Heart right ventricle (tissue), 16 donors: ENCODE results near the gene PRDM4. TPM values are rescaled to one million over a fixed set of nuclear protein-coding genes. Genes with fewer than 3 reads are reported as not detected.
A peak's percentile ranks its signal among the peaks of the same experiment; 100 is the strongest.

Experiments
- ATAC-seq, 8 donors: fragments of 200-7000 bp; cut with Tn5 transposase; one replicate each; pipeline ENCODE4 v1.9.1; 2020; ENCODE audit warnings: mild to moderate bottlenecking in 8 of 8, moderate library complexity in 8 of 8, moderate number of reproducible peaks in 1 of 8
- DNase-seq, 2 donors: peaks; one replicate each; pipeline ENCODE4 v3.0.0-alpha.2; 2020
- H3K27ac ChIP-seq, 10 donors: fragments of 200-600 bp; sonication (generic) in 2 of 10; one replicate each; pipeline versions ENCODE4 v1.5.0 to v1.8.0; 2020 to 2022; ENCODE audit warnings: mild to moderate bottlenecking in 3 of 10
- H3K27me3 ChIP-seq, 7 donors: fragments of 200-600 bp; one replicate each; pipeline ENCODE4 v1.8.0; 2021 to 2022; ENCODE audit warnings: mild to moderate bottlenecking in 2 of 7
- H3K36me3 ChIP-seq, 9 donors: fragments of 200-600 bp; sonication (generic) in 1 of 9; one replicate each; pipeline versions ENCODE4 v1.5.0 to v1.8.0; 2020 to 2022; ENCODE audit warnings: mild to moderate bottlenecking in 2 of 9
- H3K4me1 ChIP-seq, 9 donors: fragments of 200-600 bp; sonication (generic) in 1 of 9; one replicate each; pipeline versions ENCODE4 v1.5.0 to v1.8.0; 2020 to 2022; ENCODE audit warnings: mild to moderate bottlenecking in 4 of 9
- H3K4me3 ChIP-seq, 10 donors: fragments of 200-600 bp; sonication (generic) in 2 of 10; one replicate each; pipeline versions ENCODE4 v1.5.0 to v1.8.0; 2020 to 2022; ENCODE audit warnings: mild to moderate bottlenecking in 7 of 10, moderate library complexity in 2 of 10
- H3K9me3 ChIP-seq, 11 donors: fragments of 200-600 bp in 10 of 11; sonication (generic) in 2 of 11; one replicate each; pipeline versions ENCODE4 v1.5.0 to v1.8.0; 2013 to 2022; ENCODE audit warnings: mild to moderate bottlenecking in 2 of 11, control low read depth in 1 of 11, moderate library complexity in 1 of 11
- WGBS, 2 donors: extraction: QIAGEN DNeasy Blood & Tissue Kit; methylation state at CpG; one replicate each; pipeline ENCODE4 v1.1.7; 2013; ENCODE audit warnings: inconsistent platforms in 1 of 2; 5-methylcytosine and 5-hydroxymethylcytosine counted together
- intact Hi-C, 10 donors: fragments of 100-400 bp; cut with DNase I; formaldehyde crosslinking; loops; one replicate each; pipeline versions ENCODE4 v1.11.1 to v1.14.2; 2022
- long read RNA-seq, 3 donors: library from polyadenylated mRNA; unstranded; transcript quantifications; one replicate each; pipeline ENCODE4 v2.0.0, GENCODE V29; 2020 to 2021
- polyA plus RNA-seq, 2 donors: library from polyadenylated mRNA; stranded (reverse); fragments of 200-250 nt; gene quantifications; one replicate each; pipeline ENCODE4 v1.2.3, GENCODE V29; 2013
- total RNA-seq, 10 donors: library from RNA; stranded (reverse); fragmentation: NEBNext Ultra II Directional in 3 of 10; extraction: Animal tissue kit (Norgen Biotek cat#: 25700) in 3 of 10; gene quantifications; one replicate each; pipeline versions ENCODE4 v1.2.1 to v1.2.4, GENCODE V29; 2021 to 2023
- TF ChIP-seq, protein P1 (sequence below), 9 donors: fragments of 200-600 bp; sonication (generic) in 2 of 9; IDR thresholded peaks; one replicate each; pipeline versions ENCODE4 v1.5.0 to v1.8.0; 2021 to 2022; ENCODE audit warnings: antibody characterized with exemption in 9 of 9, mild to moderate bottlenecking in 5 of 9, moderate library complexity in 1 of 9
- donor health status: Arrhythmogenic right ventricular cardiomyopathy.
- donor health status: ischemic (EF 13 %, LVEDD 7.1; RV severe dilation, severe dysfunction).
- donor health status: healthy with polysubstance abuse.
- donor health status: DM: no; HTN: yes; CAD: no.
- donor health status: DM: no; HTN: no; CAD: no.
- donor health status: ischemic (EF 25% LVEDD 6.9; RV normal size, moderate dysfunction).
- donor health status: ischemic (EF 25% LVEDD 5.7; RV mildly dilated, moderate dysfunction).
- donor health status: healthy.
- donor health status: DM: yes; HTN: yes; CAD: no.
- donor health status: Ischemic cardiomyopathy.
- donor health status: ischemic (EF 35%, LVEDD 5.7; RV mildly dilated, moderate dysfunction).
- donor health status: nonischemic (EF 11% LVEDD 7.7; RV severe dilation, severe dysfunction).
- donor health status: DM: yes; HTN: yes; CAD: no.
- donor health status: PGD.
- donor health status: ischemic (EF 29% LVEDD 5.4; RV normal size, mild dysfunction).
- donor health status: nonischemic (EF 23%, LVEDD 6.1; RV moderate dilation, normal function).

Gene PRDM4
- total RNA-seq (10 to 100 TPM; 10.6 to 15.4 (median 12.6) TPM), polyA plus RNA-seq (1 to 10 TPM; 6.1 to 8.6 TPM)
- long read RNA-seq, donor 1, full-length matches to known transcripts: 11 of 26 reads
- long read RNA-seq, donor 1, partial matches to known transcripts: 11 of 26 reads
- long read RNA-seq, donor 1, other reads (novel, unspliced or antisense): 4 of 26 reads
- long read RNA-seq, donor 2, full-length matches to known transcripts: 8 of 18 reads
- long read RNA-seq, donor 2, partial matches to known transcripts: 5 of 18 reads
- long read RNA-seq, donor 2, other reads (novel, unspliced or antisense): 5 of 18 reads
- long read RNA-seq, donor 3, partial matches to known transcripts: 6 of 8 reads
- long read RNA-seq, donor 3, other reads (novel, unspliced or antisense): 2 of 8 reads

DNA sequence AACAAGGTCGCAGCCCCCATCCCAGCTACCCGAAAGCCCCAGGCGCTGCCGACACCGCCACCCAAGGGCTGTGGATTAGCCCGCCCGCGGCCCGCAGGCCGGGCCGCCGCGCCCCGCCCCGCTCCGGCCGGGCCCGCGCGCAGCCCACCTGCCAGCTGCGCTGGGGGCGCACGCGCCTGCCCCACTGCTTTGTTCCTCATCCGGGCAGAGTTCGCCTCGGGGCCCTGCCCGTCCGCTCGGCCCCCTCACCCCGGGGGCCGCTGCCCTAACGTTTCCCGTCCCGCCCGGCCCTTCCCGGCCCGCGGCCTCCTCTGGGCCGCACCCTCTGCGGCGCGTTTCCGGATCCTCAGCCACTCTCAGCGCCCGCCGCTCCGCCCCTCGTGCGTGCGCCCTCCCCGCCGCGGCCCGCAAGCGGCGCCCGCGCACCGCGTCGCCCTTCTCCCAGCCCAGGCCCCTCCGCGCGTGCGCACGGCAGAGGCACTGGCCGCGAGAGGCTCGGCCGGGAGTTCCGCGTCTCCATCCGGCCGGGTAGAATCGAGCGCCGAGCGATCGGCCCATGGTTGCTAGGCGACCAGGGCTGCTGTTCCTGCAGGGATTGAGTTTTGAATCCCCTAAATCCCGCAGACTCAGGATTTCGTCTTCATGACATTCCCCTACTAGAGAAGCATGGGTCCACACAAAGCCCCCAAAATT lies at the start of gene PRDM4:
Gene PRDM4, minus strand, starts transcription at position 329 of the 693 bp plus-strand sequence. CDS start 622 bp downstream, outside the sequence.
- Histone ChIP-seq H3K27me3 (no peaks in the 10 kb centered on the region), H3K36me3 (peaks cover 0 to 31% (median 11%) of the 10 kb centered on the region in 9 donors), H3K4me1 (peaks cover 0 to 39% (median 31%) of the 10 kb centered on the region in 9 donors), H3K4me3 (peak within 1 kb of the TSS; percentile 66 to 94 (median 90)), H3K9me3 (peaks cover 0 to 3% (median 0%) of the 10 kb centered on the region in 11 donors), H3K27ac (peak within 1 kb of the TSS; percentile 62 to 89 (median 82))
- intact Hi-C loops: loop anchor here in 4 of 10 donors (5.0 to 10.0 kb wide), 2 partner anchors 79 to 124 kb away; no protein-coding TSS in a partner anchor
- peak; percentile 93 for DNase-seq
- WGBS, 2 donors: 0% methylated on average over 72 to 83 of the region's 83 CpGs
- TF ChIP-seq, protein P1, sequence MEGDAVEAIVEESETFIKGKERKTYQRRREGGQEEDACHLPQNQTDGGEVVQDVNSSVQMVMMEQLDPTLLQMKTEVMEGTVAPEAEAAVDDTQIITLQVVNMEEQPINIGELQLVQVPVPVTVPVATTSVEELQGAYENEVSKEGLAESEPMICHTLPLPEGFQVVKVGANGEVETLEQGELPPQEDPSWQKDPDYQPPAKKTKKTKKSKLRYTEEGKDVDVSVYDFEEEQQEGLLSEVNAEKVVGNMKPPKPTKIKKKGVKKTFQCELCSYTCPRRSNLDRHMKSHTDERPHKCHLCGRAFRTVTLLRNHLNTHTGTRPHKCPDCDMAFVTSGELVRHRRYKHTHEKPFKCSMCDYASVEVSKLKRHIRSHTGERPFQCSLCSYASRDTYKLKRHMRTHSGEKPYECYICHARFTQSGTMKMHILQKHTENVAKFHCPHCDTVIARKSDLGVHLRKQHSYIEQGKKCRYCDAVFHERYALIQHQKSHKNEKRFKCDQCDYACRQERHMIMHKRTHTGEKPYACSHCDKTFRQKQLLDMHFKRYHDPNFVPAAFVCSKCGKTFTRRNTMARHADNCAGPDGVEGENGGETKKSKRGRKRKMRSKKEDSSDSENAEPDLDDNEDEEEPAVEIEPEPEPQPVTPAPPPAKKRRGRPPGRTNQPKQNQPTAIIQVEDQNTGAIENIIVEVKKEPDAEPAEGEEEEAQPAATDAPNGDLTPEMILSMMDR (IDR thresholded peaks at IDR 0.05): peak in 8 of 9 donors; percentile 23 to 66 (median 44)
- peak; percentile 98 to 100 (median 99) for ATAC-seq

GRCh38 chr12:107807471-107808150 lies 46.7 kb upstream of the PRDM4 start:
- no peaks in the 10 kb centered on the region for H3K4me1 ChIP-seq
- no peak overlapping the region for H3K4me3 ChIP-seq
- H3K27ac ChIP-seq: no peak overlapping the region
- ATAC-seq (no peak), DNase-seq (no peak)
- no peaks in the 10 kb centered on the region for H3K9me3 ChIP-seq
- intact Hi-C loops: no loop called here
- peaks cover 0 to 12% (median 0%) of the 10 kb centered on the region in 7 donors for H3K27me3 ChIP-seq
- no peaks in the 10 kb centered on the region for H3K36me3 ChIP-seq
- TF ChIP-seq, protein P1 (IDR thresholded peaks at IDR 0.05): no peak
- WGBS, 2 donors: 38 to 71% methylated on average over 3 of the region's 3 CpGs

DNA sequence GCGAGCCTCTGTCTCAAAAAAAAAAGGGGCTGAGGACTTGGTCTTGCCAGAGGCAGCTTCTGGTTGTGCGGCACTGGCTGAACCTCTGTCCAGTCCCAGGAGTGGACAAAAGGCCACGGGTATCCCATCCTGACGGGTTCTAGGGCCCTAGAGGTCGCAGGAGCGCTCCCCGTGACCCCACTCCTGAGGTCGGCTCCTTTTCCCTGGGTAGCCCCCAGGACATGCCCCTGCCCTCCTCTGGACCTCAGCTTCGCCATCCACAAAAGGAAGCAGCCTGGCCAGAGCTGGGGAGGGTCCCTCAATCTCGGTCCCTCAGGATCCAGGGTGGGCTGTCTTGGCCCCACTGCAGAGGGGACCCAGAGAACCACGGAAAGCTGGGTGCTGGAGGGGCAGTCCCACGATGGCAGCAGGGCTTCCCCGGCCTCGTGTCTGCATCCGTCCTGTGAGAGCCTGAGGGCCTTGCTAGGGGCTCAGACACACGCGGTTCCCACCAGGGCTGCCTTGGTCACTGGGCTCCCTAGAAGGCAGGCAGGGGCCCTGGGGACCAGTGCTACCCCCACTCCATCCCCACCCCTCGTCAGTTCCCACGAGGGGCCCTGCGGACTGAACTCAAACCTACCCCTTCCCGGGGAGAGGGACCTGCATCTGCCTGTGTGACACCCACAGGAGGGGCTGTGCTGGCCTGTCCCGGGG lies 44.7 kb upstream of the PRDM4 start:
- ATAC-seq (no peak), DNase-seq (no peak)
- TF ChIP-seq, protein P1 (IDR thresholded peaks at IDR 0.05): no peak
- Histone ChIP-seq H3K4me3 (no peak overlapping the region), H3K27ac (no peak overlapping the region), H3K9me3 (no peaks in the 10 kb centered on the region), H3K4me1 (peaks cover 0 to 7% (median 0%) of the 10 kb centered on the region in 9 donors), H3K27me3 (peaks cover 0 to 12% (median 1%) of the 10 kb centered on the region in 7 donors), H3K36me3 (no peaks in the 10 kb centered on the region)
- intact Hi-C loops: no loop called here
- 78 to 81% methylated on average over 22 of the region's 22 CpGs for WGBS, 2 donors
